ENCODE measurements around the gene EXOC2.

EXOC2 gene

DNA sequence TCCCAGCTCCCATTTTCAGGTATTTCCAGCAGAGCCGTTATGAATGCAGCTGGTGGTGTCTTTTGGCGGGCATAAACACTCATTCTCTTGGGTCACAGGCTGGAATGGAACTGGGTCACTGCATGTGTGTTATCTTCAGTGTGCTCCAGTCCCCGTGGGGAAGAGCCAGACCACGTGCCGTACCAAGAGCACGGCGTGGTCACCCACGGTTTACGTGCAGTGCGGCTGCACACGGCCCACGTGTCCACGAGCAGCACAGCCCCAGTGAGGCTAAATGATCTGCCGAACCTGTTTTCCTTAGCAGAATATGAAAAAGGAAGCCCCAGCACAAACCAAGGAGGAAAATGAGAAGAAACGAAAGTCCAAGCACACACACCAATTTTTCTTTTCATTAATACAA lies 179.9 kb downstream of the EXOC2 start:
- H3K79me1 ChIP-seq (ENCODE audit: low read length): no peaks in the 10 kb centered on the region
- no peak overlapping the region for H3K18ac ChIP-seq (ENCODE audit: low read length)
- no peak overlapping the region for H4K8ac ChIP-seq (ENCODE audit: low read depth, low read length)
- H3K4me2 ChIP-seq (ENCODE audit: low read length): no peak overlapping the region
- H3K4ac ChIP-seq (ENCODE audit: low read depth, low read length): no peak overlapping the region
- H4K91ac ChIP-seq (ENCODE audit: low read depth, low read length): no peak overlapping the region
- no CpG with 5 or more reads among the region's 15 CpGs for WGBS (ENCODE audit: extremely low coverage, insufficient coverage, insufficient read length)
- peaks cover 4% of the 10 kb centered on the region for H3K9me3 ChIP-seq (ENCODE audit: insufficient read depth, low read depth, low read length)
- no peak overlapping the region for H3K14ac ChIP-seq (ENCODE audit: low read length)
- H3K9ac ChIP-seq (ENCODE audit: low read length): no peak overlapping the region
- no peak overlapping the region for H2BK12ac ChIP-seq (ENCODE audit: low read length)
- H3K36me3 ChIP-seq (ENCODE audit: control insufficient read depth in 1 of 2, insufficient read depth in 2 of 2, low read length in 2 of 2): no peaks in the 10 kb centered on the region
- DNase-seq: no peak
- no peak overlapping the region for H2BK5ac ChIP-seq (ENCODE audit: low read depth, low read length, poor library complexity)
- no peaks in the 10 kb centered on the region for H3K79me2 ChIP-seq (ENCODE audit: control insufficient read depth, insufficient read depth, low read length, poor library complexity)
- H3K23ac ChIP-seq (ENCODE audit: low read length): no peak overlapping the region
- no peak overlapping the region for H2AK5ac ChIP-seq (ENCODE audit: low read length)
- no peak overlapping the region for H2BK120ac ChIP-seq (ENCODE audit: insufficient read depth, low read length, poor library complexity)
- no peak overlapping the region for H3K27ac ChIP-seq (ENCODE audit: low read depth, low read length)
- no peak overlapping the region for H3K4me3 ChIP-seq (ENCODE audit: low read depth, low read length)
- H2AFZ ChIP-seq (ENCODE audit: insufficient read depth, low read length, poor library complexity): no peak overlapping the region
- H4K12ac ChIP-seq (ENCODE audit: low read depth, low read length): no peak overlapping the region
- H3K27me3 ChIP-seq (ENCODE audit: insufficient read depth, low read length): no peaks in the 10 kb centered on the region
- peaks cover 0 to 4% of the 10 kb centered on the region in 2 experiments for H3K4me1 ChIP-seq (ENCODE audit: control insufficient read depth in 1 of 2, insufficient read depth in 2 of 2, low read length in 2 of 2)

- Histone ChIP-seq H3K4me1 (ENCODE audit: control insufficient read depth in 1 of 2, insufficient read depth in 2 of 2, low read length in 2 of 2) (peaks cover 0 to 4% of the 10 kb centered on the region in 2 experiments), H3K36me3 (ENCODE audit: control insufficient read depth in 1 of 2, insufficient read depth in 2 of 2, low read length in 2 of 2) (no peaks in the 10 kb centered on the region), H3K4me2 (ENCODE audit: low read length) (no peak overlapping the region), H2BK120ac (ENCODE audit: insufficient read depth, low read length, poor library complexity) (no peak overlapping the region), H2BK5ac (ENCODE audit: low read depth, low read length, poor library complexity) (no peak overlapping the region), H2BK12ac (ENCODE audit: low read length) (no peak overlapping the region), H3K9me3 (ENCODE audit: insufficient read depth, low read depth, low read length) (peaks cover 2% of the 10 kb centered on the region), H3K18ac (ENCODE audit: low read length) (no peak overlapping the region), H2AK5ac (ENCODE audit: low read length) (no peak overlapping the region), H3K4me3 (ENCODE audit: low read depth, low read length) (no peak overlapping the region), H3K9ac (ENCODE audit: low read length) (no peak overlapping the region), H2AFZ (ENCODE audit: insufficient read depth, low read length, poor library complexity) (no peak overlapping the region), H4K8ac (ENCODE audit: low read depth, low read length) (no peak overlapping the region), H3K23ac (ENCODE audit: low read length) (no peak overlapping the region), H3K79me2 (ENCODE audit: control insufficient read depth, insufficient read depth, low read length, poor library complexity) (no peaks in the 10 kb centered on the region), H3K27me3 (ENCODE audit: insufficient read depth, low read length) (no peaks in the 10 kb centered on the region), H4K91ac (ENCODE audit: low read depth, low read length) (no peak overlapping the region), H3K27ac (ENCODE audit: low read depth, low read length) (no peak overlapping the region), H3K14ac (ENCODE audit: low read length) (no peak overlapping the region), H4K12ac (ENCODE audit: low read depth, low read length) (no peak overlapping the region), H3K4ac (ENCODE audit: low read depth, low read length) (no peak overlapping the region), H3K79me1 (ENCODE audit: low read length) (no peaks in the 10 kb centered on the region)
- no peak for DNase-seq
- WGBS (ENCODE audit: extremely low coverage, insufficient coverage, insufficient read length): no CpG with 5 or more reads among the region's 12 CpGs
Observed at GRCh38 chr6:511488-512137, 181.3 kb downstream of the EXOC2 start.

DNA sequence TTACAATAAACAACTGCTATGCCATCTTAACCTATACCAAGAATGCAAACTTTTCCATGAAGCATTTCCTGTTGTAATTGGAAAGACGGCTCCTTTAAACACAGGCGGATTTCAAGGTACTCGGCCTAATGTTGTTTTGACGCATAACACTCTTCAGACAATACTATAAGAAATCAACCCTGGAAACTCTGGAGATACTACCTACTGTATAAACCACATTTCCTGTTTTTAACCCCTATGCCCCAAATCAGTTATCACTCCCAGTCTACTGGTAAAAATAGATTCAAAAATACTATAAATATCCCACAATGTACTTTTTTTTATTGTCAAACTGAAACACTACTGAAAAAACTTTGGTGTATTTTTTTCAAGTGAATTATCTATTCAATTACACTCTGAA lies 183.3 kb downstream of the EXOC2 start:
- H4K8ac ChIP-seq (ENCODE audit: low read depth, low read length): no peak overlapping the region
- H3K23ac ChIP-seq (ENCODE audit: low read length): no peak overlapping the region
- no peaks in the 10 kb centered on the region for H3K9me3 ChIP-seq (ENCODE audit: insufficient read depth, low read depth, low read length)
- no peak overlapping the region for H2BK12ac ChIP-seq (ENCODE audit: low read length)
- H2BK120ac ChIP-seq (ENCODE audit: insufficient read depth, low read length, poor library complexity): no peak overlapping the region
- no peaks in the 10 kb centered on the region for H3K36me3 ChIP-seq (ENCODE audit: control insufficient read depth in 1 of 2, insufficient read depth in 2 of 2, low read length in 2 of 2)
- H2AFZ ChIP-seq (ENCODE audit: insufficient read depth, low read length, poor library complexity): no peak overlapping the region
- no peak overlapping the region for H3K4me2 ChIP-seq (ENCODE audit: low read length)
- H3K4ac ChIP-seq (ENCODE audit: low read depth, low read length): no peak overlapping the region
- H3K4me1 ChIP-seq (ENCODE audit: control insufficient read depth in 1 of 2, insufficient read depth in 2 of 2, low read length in 2 of 2): peaks cover 0 to 3% of the 10 kb centered on the region in 2 experiments
- H2AK5ac ChIP-seq (ENCODE audit: low read length): no peak overlapping the region
- no peak overlapping the region for H4K12ac ChIP-seq (ENCODE audit: low read depth, low read length)
- H3K79me2 ChIP-seq (ENCODE audit: control insufficient read depth, insufficient read depth, low read length, poor library complexity): no peaks in the 10 kb centered on the region
- H3K9ac ChIP-seq (ENCODE audit: low read length): no peak overlapping the region
- no peak overlapping the region for H3K14ac ChIP-seq (ENCODE audit: low read length)
- no peak overlapping the region for H3K4me3 ChIP-seq (ENCODE audit: low read depth, low read length)
- no CpG with 5 or more reads among the region's 4 CpGs for WGBS (ENCODE audit: extremely low coverage, insufficient coverage, insufficient read length)
- H3K79me1 ChIP-seq (ENCODE audit: low read length): no peaks in the 10 kb centered on the region
- H2BK5ac ChIP-seq (ENCODE audit: low read depth, low read length, poor library complexity): no peak overlapping the region
- no peak overlapping the region for H3K27ac ChIP-seq (ENCODE audit: low read depth, low read length)
- no peaks in the 10 kb centered on the region for H3K27me3 ChIP-seq (ENCODE audit: insufficient read depth, low read length)
- no peak for DNase-seq
- H4K91ac ChIP-seq (ENCODE audit: low read depth, low read length): no peak overlapping the region
- H3K18ac ChIP-seq (ENCODE audit: low read length): no peak overlapping the region

DNA sequence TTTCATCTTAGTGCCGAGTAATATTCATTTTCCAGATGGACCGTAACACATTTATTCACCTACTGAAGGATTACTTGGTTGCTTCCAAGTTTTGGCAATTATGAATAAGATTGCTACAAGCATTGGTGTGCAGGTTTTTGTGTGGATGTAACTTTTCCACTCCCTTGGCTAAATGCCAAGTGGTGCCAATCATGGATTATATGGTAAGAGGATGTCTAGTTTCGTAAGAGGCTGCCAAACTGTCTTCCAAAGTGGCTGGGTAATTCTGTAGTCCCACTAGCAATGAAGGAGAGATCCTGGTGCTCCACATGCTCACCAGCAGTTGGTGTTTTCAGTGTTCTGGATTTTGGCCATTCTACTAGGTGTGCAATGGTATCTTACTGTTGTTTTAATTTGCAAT lies 184.3 kb downstream of the EXOC2 start:
- H2BK5ac ChIP-seq (ENCODE audit: low read depth, low read length, poor library complexity): no peak overlapping the region
- H3K4me1 ChIP-seq (ENCODE audit: control insufficient read depth in 1 of 2, insufficient read depth in 2 of 2, low read length in 2 of 2): no peaks in the 10 kb centered on the region
- no peak overlapping the region for H4K91ac ChIP-seq (ENCODE audit: low read depth, low read length)
- no peaks in the 10 kb centered on the region for H3K79me2 ChIP-seq (ENCODE audit: control insufficient read depth, insufficient read depth, low read length, poor library complexity)
- no peak overlapping the region for H2AFZ ChIP-seq (ENCODE audit: insufficient read depth, low read length, poor library complexity)
- H4K8ac ChIP-seq (ENCODE audit: low read depth, low read length): no peak overlapping the region
- H2BK120ac ChIP-seq (ENCODE audit: insufficient read depth, low read length, poor library complexity): no peak overlapping the region
- H3K9ac ChIP-seq (ENCODE audit: low read length): no peak overlapping the region
- no peak overlapping the region for H3K4ac ChIP-seq (ENCODE audit: low read depth, low read length)
- no peak overlapping the region for H4K12ac ChIP-seq (ENCODE audit: low read depth, low read length)
- no peak for DNase-seq
- no peaks in the 10 kb centered on the region for H3K9me3 ChIP-seq (ENCODE audit: insufficient read depth, low read depth, low read length)
- no peak overlapping the region for H3K27ac ChIP-seq (ENCODE audit: low read depth, low read length)
- H2BK12ac ChIP-seq (ENCODE audit: low read length): no peak overlapping the region
- no peaks in the 10 kb centered on the region for H3K27me3 ChIP-seq (ENCODE audit: insufficient read depth, low read length)
- no peak overlapping the region for H3K23ac ChIP-seq (ENCODE audit: low read length)
- no CpG with 5 or more reads among the region's 3 CpGs for WGBS (ENCODE audit: extremely low coverage, insufficient coverage, insufficient read length)
- no peak overlapping the region for H3K14ac ChIP-seq (ENCODE audit: low read length)
- no peak overlapping the region for H3K4me3 ChIP-seq (ENCODE audit: low read depth, low read length)
- no peak overlapping the region for H3K18ac ChIP-seq (ENCODE audit: low read length)
- peaks cover 0 to 3% of the 10 kb centered on the region in 2 experiments for H3K36me3 ChIP-seq (ENCODE audit: control insufficient read depth in 1 of 2, insufficient read depth in 2 of 2, low read length in 2 of 2)
- no peak overlapping the region for H2AK5ac ChIP-seq (ENCODE audit: low read length)
- H3K79me1 ChIP-seq (ENCODE audit: low read length): no peaks in the 10 kb centered on the region
- no peak overlapping the region for H3K4me2 ChIP-seq (ENCODE audit: low read length)
